GM18858 (cell line): ENCODE data around the gene PXMP4.

ENCODE experiments used
- ATAC-seq: cut with Tn5 transposase; IDR thresholded peaks from one replicate; pipeline ENCODE4 v1.9.1; 2021; ENCODE audit not compliant: unreplicated experiment

PXMP4 gene

GRCh38 chr20:33670715-33671499, 49.2 kb downstream of the PXMP4 start:
- no peak for ATAC-seq

GRCh38 chr20:33669873-33670640, 50.1 kb downstream of the PXMP4 start:
- ATAC-seq, result no peak

GRCh38 chr20:33669224-33669623, 50.9 kb downstream of the PXMP4 start:
- ATAC-seq, result no peak

- ATAC-seq, result no peak
Measured at GRCh38 chr20:33668466-33669155, 51.5 kb downstream of the PXMP4 start.

- peak; percentile 29 for ATAC-seq
Measured at GRCh38 chr20:33667676-33668465, 52.2 kb downstream of the PXMP4 start.

GRCh38 chr20:33667245-33667675, 52.9 kb downstream of the PXMP4 start:
- ATAC-seq, result no peak

- ATAC-seq, result peak; percentile 39
Measured at GRCh38 chr20:33666293-33667244, 53.5 kb downstream of the PXMP4 start, which contains the start of gene ACTL10. TSS of gene ACTL10 (plus strand) at chr20:33666943. CDS start at chr20:33667498, 555 bp downstream.

GRCh38 chr20:33664762-33665144, 55.4 kb downstream of the PXMP4 start:
- ATAC-seq, result no peak

- ATAC-seq, result no peak
Measured at GRCh38 chr20:33664085-33664761, 55.9 kb downstream of the PXMP4 start.

- ATAC-seq, result peak; percentile 29
Measured at GRCh38 chr20:33663161-33664084, 56.7 kb downstream of the PXMP4 start.

- ATAC-seq, result no peak
Measured at GRCh38 chr20:33662172-33662571, 57.9 kb downstream of the PXMP4 start, which contains the start of gene C20orf144. TSS of gene C20orf144 (plus strand) at chr20:33662327. CDS start at chr20:33662346, 19 bp downstream.

- ATAC-seq, result no peak
Measured at GRCh38 chr20:33660685-33661058, 59.4 kb downstream of the PXMP4 start.

GRCh38 chr20:33660035-33660684, 60.0 kb downstream of the PXMP4 start:
- ATAC-seq, result no peak

- no peak for ATAC-seq
Measured at GRCh38 chr20:33659341-33660034, 60.6 kb downstream of the PXMP4 start.

- no peak for ATAC-seq
Measured at GRCh38 chr20:33658929-33659328, 61.2 kb downstream of the PXMP4 start.

GRCh38 chr20:33658510-33658909, 61.6 kb downstream of the PXMP4 start:
- no peak for ATAC-seq

GRCh38 chr20:33657704-33658095, 62.4 kb downstream of the PXMP4 start:
- ATAC-seq, result no peak
